ENCODE measurements around the gene RIGI. TPM values are rescaled to one million over a fixed set of nuclear protein-coding genes. Genes with fewer than 3 reads are reported as not detected.

Gene RIGI
- total RNA-seq (2021) (3.9 and 4.2 TPM in 2 replicates), Bru-seq, nascent RNA (percentile 52 among the genes with signal in this experiment), BruChase-seq, experiment 1, labeled RNA remaining after a 2-hour chase (percentile 60 among the genes with signal in this experiment), BruChase-seq, experiment 2, labeled RNA remaining after a 6-hour chase (percentile 53 among the genes with signal in this experiment)
- long read RNA-seq, full-length matches to known transcripts = 1 of 5 reads
- long read RNA-seq, partial matches to known transcripts = 1 of 5 reads
- long read RNA-seq, other reads (novel, unspliced or antisense) = 3 of 5 reads

DNA sequence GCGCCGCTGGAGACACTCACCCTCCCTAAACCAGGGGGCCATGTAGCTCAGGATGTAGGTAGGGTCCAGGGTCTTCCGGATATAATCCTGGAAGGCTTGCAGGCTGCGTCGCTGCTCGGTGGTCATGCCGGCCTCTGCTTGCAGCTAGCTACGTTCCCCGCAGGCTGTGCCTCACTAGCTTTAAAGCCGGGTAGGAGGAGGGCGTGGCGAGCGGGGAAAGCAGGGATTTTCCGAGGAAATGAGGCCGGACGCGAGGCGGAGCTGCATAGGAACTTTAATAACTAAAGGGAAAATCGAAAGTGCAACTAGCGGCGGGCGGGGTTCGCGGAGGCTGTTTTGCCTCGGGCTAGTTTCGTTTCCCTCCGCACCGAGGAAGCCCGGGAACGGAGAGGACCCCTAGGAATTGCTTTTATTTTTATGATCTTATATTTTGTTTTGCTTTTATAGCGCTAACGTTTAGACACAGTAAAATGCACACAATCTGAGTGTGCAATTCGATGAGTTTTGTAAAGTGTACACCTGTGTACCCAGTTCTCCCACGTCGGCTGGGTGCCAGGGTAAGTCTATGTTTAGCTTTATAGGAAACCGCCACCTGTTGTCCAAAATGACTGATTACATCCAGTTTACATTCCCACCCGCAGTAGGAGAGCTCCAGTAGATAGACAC is at the start of gene RIGI:
TSS of gene RIGI (minus strand) at position 156 of the 666 bp plus-strand sequence. CDS start at position 126, 30 bp downstream.
- CTCF ChIA-PET = interaction anchor here (0.6 to 2.1 kb wide), 11 partner anchors 18 to 678 kb away, joined by 3 to 16 read pairs (median 3); partner anchors contain the start of gene ACO1
- H2AFZ ChIP-seq = peak within 1 kb of the TSS; percentile 89
- H3K4me1 ChIP-seq (replicated peaks; ENCODE audit: insufficient read depth) = peaks cover 11% of the 10 kb centered on the region
- no peaks in the 10 kb centered on the region for H4K20me1 ChIP-seq (ENCODE audit: insufficient read depth)
- peak; percentile 66 for TF ChIP-seq CTCF (conservative IDR thresholded peaks at IDR 0.05)
- TF ChIP-seq EZH2 (IDR thresholded peaks at IDR 0.05; ENCODE audit: low read depth) = no peak
- no peaks in the 10 kb centered on the region for H3K36me3 ChIP-seq (ENCODE audit: low read depth)
- BruUV-seq (replicated peaks) = no TSS peak
- H3F3A ChIP-seq (ENCODE audit: insufficient read depth, low read depth) = peaks cover 22% of the 10 kb centered on the region; the same call in 1 of the 2 replicates
- no peaks in the 10 kb centered on the region for H3K79me2 ChIP-seq (ENCODE audit: low read depth)
- no peaks in the 10 kb centered on the region for H3K9me3 ChIP-seq (ENCODE audit: insufficient read depth, low read depth)
- POLR2A ChIA-PET (ENCODE audit: unreplicated experiment) = interaction anchor here (0.5 to 0.7 kb wide), 6 partner anchors 26 to 131 kb away, joined by 3 to 6 read pairs (median 4); partner anchors contain the start of gene SMIM27
- peak; percentile 83 for DNase-seq
- no peaks in the 10 kb centered on the region for H3K9me2 ChIP-seq (ENCODE audit: insufficient read depth)
- peak within 1 kb of the TSS; percentile 68 for H3K27ac ChIP-seq
- intact Hi-C loops (cut with micrococcal nuclease; ENCODE audit: unreplicated experiment) = loop anchor here (1.0 to 2.0 kb wide), 4 partner anchors 47 to 147 kb away; partner anchors contain the start of genes ACO1 and NDUFB6
- no peaks in the 10 kb centered on the region for H3K27me3 ChIP-seq (ENCODE audit: insufficient read depth, low read depth)
- H3K4me2 ChIP-seq = peak within 1 kb of the TSS; percentile 81
- H3K4me3 ChIP-seq = peak within 1 kb of the TSS; percentile 69

DNA sequence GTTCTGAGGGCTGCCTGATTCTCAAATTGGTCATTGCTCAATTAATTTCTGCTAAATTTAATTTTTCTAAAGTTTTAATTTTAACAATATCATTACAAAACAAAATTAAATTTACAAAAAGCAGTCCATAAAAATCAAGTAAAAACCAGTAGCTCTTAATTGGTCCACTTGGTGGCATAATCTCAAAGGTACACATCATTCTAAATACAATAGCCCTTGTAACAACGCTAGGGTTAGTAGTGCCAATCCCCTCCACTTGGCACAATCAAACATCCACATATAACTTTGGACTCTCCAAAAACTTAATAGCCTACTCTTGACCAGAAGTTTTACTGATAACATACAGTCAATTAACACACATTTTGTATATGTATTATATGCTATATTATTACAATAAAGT is 48.9 kb upstream of the RIGI start:
- Histone ChIP-seq H3K9me3 (ENCODE audit: insufficient read depth, low read depth) (no peaks in the 10 kb centered on the region), H3K4me3 (no peak overlapping the region), H3K27ac (no peak overlapping the region), H3K4me1 (replicated peaks; ENCODE audit: insufficient read depth) (peaks cover 18% of the 10 kb centered on the region), H4K20me1 (ENCODE audit: insufficient read depth) (peaks cover 4% of the 10 kb centered on the region; the same call in 1 of the 2 replicates), H2AFZ (no peak overlapping the region), H3F3A (ENCODE audit: insufficient read depth, low read depth) (peaks cover 6% of the 10 kb centered on the region; the same call in 1 of the 2 replicates), H3K36me3 (ENCODE audit: low read depth) (no peaks in the 10 kb centered on the region), H3K79me2 (ENCODE audit: low read depth) (peaks cover 30% of the 10 kb centered on the region), H3K4me2 (no peak overlapping the region), H3K27me3 (ENCODE audit: insufficient read depth, low read depth) (no peaks in the 10 kb centered on the region), H3K9me2 (ENCODE audit: insufficient read depth) (no peaks in the 10 kb centered on the region)
- DNase-seq = no peak
- TF ChIP-seq CTCF (conservative IDR thresholded peaks at IDR 0.05) (no peak), EZH2 (IDR thresholded peaks at IDR 0.05; ENCODE audit: low read depth) (no peak)
- no TSS peak for BruUV-seq (replicated peaks)
- ChIA-PET CTCF (interaction anchor here (1.6 kb wide), 1 partner anchor 48 kb away, joined by 3 read pairs; no protein-coding TSS in a partner anchor), POLR2A (ENCODE audit: unreplicated experiment) (no interaction called here)
- intact Hi-C loops (cut with micrococcal nuclease; ENCODE audit: unreplicated experiment) = no loop called here

DNA sequence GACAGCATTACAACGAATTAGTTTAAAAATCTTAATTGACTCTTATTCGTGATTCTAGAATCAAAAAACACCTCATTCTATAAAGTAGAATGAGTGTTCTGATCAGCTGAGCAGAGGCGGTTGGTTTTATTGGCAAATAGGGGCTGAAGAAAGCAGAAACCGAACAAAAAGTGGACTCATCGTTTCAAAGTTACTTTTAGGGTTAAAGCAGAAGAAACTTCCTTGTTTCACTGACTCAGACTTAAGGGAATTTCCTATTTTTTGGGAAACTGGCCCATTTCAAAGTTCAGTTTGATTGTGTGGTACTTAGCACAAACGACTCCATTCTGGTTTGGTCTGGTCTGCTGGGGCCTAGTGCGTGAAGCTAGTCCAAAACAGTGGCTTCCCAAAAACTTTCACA is 47.8 kb upstream of the RIGI start:
- no peak for DNase-seq
- peak overlapping the region; percentile 89; the same call in 1 of the 2 replicates for H3K4me3 ChIP-seq
- peaks cover 18% of the 10 kb centered on the region for H3K4me1 ChIP-seq (replicated peaks; ENCODE audit: insufficient read depth)
- BruUV-seq (replicated peaks) = no TSS peak
- POLR2A ChIA-PET (ENCODE audit: unreplicated experiment) = interaction anchor here (0.6 kb wide), 1 partner anchor 47 kb away, joined by 4 read pairs; no protein-coding TSS in a partner anchor
- no peaks in the 10 kb centered on the region for H3K9me3 ChIP-seq (ENCODE audit: insufficient read depth, low read depth)
- no peak overlapping the region for H3K27ac ChIP-seq
- no peaks in the 10 kb centered on the region for H3K27me3 ChIP-seq (ENCODE audit: insufficient read depth, low read depth)
- peaks cover 6% of the 10 kb centered on the region; the same call in 1 of the 2 replicates for H3F3A ChIP-seq (ENCODE audit: insufficient read depth, low read depth)
- peaks cover 4% of the 10 kb centered on the region; the same call in 1 of the 2 replicates for H4K20me1 ChIP-seq (ENCODE audit: insufficient read depth)
- no peaks in the 10 kb centered on the region for H3K36me3 ChIP-seq (ENCODE audit: low read depth)
- TF ChIP-seq CTCF (conservative IDR thresholded peaks at IDR 0.05) (no peak), EZH2 (IDR thresholded peaks at IDR 0.05; ENCODE audit: low read depth) (no peak)
- peak overlapping the region; percentile 93 for H3K4me2 ChIP-seq
- no peaks in the 10 kb centered on the region for H3K9me2 ChIP-seq (ENCODE audit: insufficient read depth)
- peak overlapping the region; percentile 87 for H2AFZ ChIP-seq
- intact Hi-C loops (cut with micrococcal nuclease; ENCODE audit: unreplicated experiment) = loop anchor here (1.0 to 2.0 kb wide), 3 partner anchors 21 to 195 kb away; partner anchors contain the start of genes RIGI, SMIM27 and TOPORS
- peaks cover 30% of the 10 kb centered on the region for H3K79me2 ChIP-seq (ENCODE audit: low read depth)
- CTCF ChIA-PET = interaction anchor here (0.6 to 1.6 kb wide), 2 partner anchors 47 to 53 kb away, joined by 3 to 7 read pairs; no protein-coding TSS in a partner anchor
